Neural progenitor cell (in vitro differentiated cells): Measurements from ENCODE around the gene EP400. TPM values are rescaled to one million over a fixed set of nuclear protein-coding genes. Genes with fewer than 3 reads are reported as not detected.

ENCODE experiments used
- DNase-seq: peaks from one replicate; pipeline ENCODE4 v3.0.0-alpha.2; 2016; ENCODE audit warnings: low spot score
- H2AFZ ChIP-seq: fragments of 200-600 bp; sonication (generic); replicated peaks from 2 replicates; pipeline ENCODE4 v1.6.1; 2016; ENCODE audit warnings: antibody characterized with exemption
- H3F3A ChIP-seq: fragments of 200-600 bp; sonication (generic); 2 replicates; pipeline ENCODE4 v1.6.1; 2016; ENCODE audit warnings: antibody characterized with exemption, low read depth
- H3K27ac ChIP-seq: fragments of 200-600 bp; sonication (generic); 2 replicates; pipeline ENCODE4 v1.5.1; 2016; ENCODE audit warnings: mild to moderate bottlenecking
- H3K27me3 ChIP-seq: fragments of 200-600 bp; sonication (generic); 2 replicates; pipeline ENCODE4 v1.6.1; 2016; ENCODE audit warnings: mild to moderate bottlenecking, moderate library complexity
- H3K36me3 ChIP-seq: fragments of 200-600 bp; sonication (generic); 2 replicates; pipeline ENCODE4 v1.5.1; 2016
- H3K4me1 ChIP-seq: fragments of 200-600 bp; sonication (generic); 2 replicates; pipeline ENCODE4 v1.6.1; 2016; ENCODE audit warnings: mixed run types
- H3K4me2 ChIP-seq: fragments of 200-600 bp; sonication (generic); 2 replicates; pipeline ENCODE4 v1.6.1; 2016
- H3K4me3 ChIP-seq: fragments of 200-600 bp; sonication (generic); 2 replicates; pipeline ENCODE4 v1.5.1; 2016
- H3K79me2 ChIP-seq: fragments of 200-600 bp; sonication (generic); 2 replicates; pipeline ENCODE4 v1.6.1; 2016; ENCODE audit warnings: low read depth
- H3K9ac ChIP-seq: fragments of 200-600 bp; sonication (generic); 2 replicates; pipeline ENCODE4 v1.6.1; 2016
- H3K9me3 ChIP-seq: fragments of 200-600 bp; sonication (generic); 2 replicates; pipeline ENCODE4 v1.5.1; 2016; ENCODE audit warnings: low read depth
- H4K20me1 ChIP-seq: fragments of 200-600 bp; sonication (generic); 2 replicates; pipeline ENCODE4 v1.6.1; 2016; ENCODE audit warnings: low read depth
- H3K27ac Mint-ChIP-seq: 3 replicates; pipeline ENCODE4 v1.8.0; 2021; ENCODE audit warnings: mixed read lengths
- H3K27me3 Mint-ChIP-seq: 2 replicates; pipeline ENCODE4 v1.8.0; 2022; ENCODE audit warnings: low read depth, mild to moderate bottlenecking, inconsistent platforms, moderate library complexity, mixed read lengths; ENCODE audit not compliant: insufficient read depth
- H3K36me3 Mint-ChIP-seq: 3 replicates; pipeline ENCODE4 v1.8.0; 2021; ENCODE audit warnings: mixed read lengths
- H3K4me1 Mint-ChIP-seq: 3 replicates; pipeline ENCODE4 v1.8.0; 2021; ENCODE audit warnings: mixed read lengths
- H3K4me3 Mint-ChIP-seq: 3 replicates; pipeline ENCODE4 v1.8.0; 2021; ENCODE audit warnings: mild to moderate bottlenecking, moderate library complexity, mixed read lengths
- H3K9me3 Mint-ChIP-seq: 3 replicates; pipeline ENCODE4 v1.8.0; 2020; ENCODE audit warnings: mixed read lengths
- CTCF ChIP-seq: fragments of 200-600 bp; sonication (generic); IDR thresholded peaks from 2 replicates; pipeline ENCODE4 v1.5.1; 2017; ENCODE audit warnings: antibody characterized with exemption, mild to moderate bottlenecking
- EZH2 ChIP-seq: fragments of 200-600 bp; sonication (generic); IDR thresholded peaks from 2 replicates; pipeline ENCODE4 v1.6.1; 2017; ENCODE audit warnings: antibody characterized with exemption, mild to moderate bottlenecking, moderate library complexity
- EZH2phosphoT487 ChIP-seq: fragments of 200-600 bp; sonication (generic); IDR thresholded peaks from 2 replicates; pipeline ENCODE4 v1.6.1; 2017; ENCODE audit warnings: antibody characterized with exemption
- total RNA-seq: library from RNA; depleted of rRNA; stranded (reverse); fragments of >200 nt; gene quantifications from 2 replicates; pipeline ENCODE4 v1.2.3, GENCODE V29; 2015; ENCODE audit warnings: low replicate concordance

The EP400 gene
- total RNA-seq, 1 donor from 2014 or later = 16.3 TPM

GRCh38 chr12:132007041-132007440 lies 57.3 kb downstream of the EP400 start:
- H3K27ac Mint-ChIP-seq = no peak overlapping the region
- peaks cover 14% of the 10 kb centered on the region for H3K79me2 ChIP-seq
- H3K4me3 ChIP-seq = no peak overlapping the region
- H3K4me1 Mint-ChIP-seq = no peaks in the 10 kb centered on the region
- H3K27ac ChIP-seq = no peak overlapping the region
- H3K9ac ChIP-seq = no peak overlapping the region
- no peaks in the 10 kb centered on the region for H3K9me3 ChIP-seq
- H3K4me2 ChIP-seq = no peak overlapping the region
- peaks cover 6% of the 10 kb centered on the region for H4K20me1 ChIP-seq
- H3K4me1 ChIP-seq = no peaks in the 10 kb centered on the region
- peaks cover 18% of the 10 kb centered on the region for H3K36me3 Mint-ChIP-seq
- no peak overlapping the region for H2AFZ ChIP-seq
- no peaks in the 10 kb centered on the region for H3K36me3 ChIP-seq
- H3K27me3 Mint-ChIP-seq = no peaks in the 10 kb centered on the region
- TF ChIP-seq EZH2 = no peak
- TF ChIP-seq CTCF = no peak
- no peak for TF ChIP-seq EZH2phosphoT487
- H3F3A ChIP-seq = no peaks in the 10 kb centered on the region
- no peaks in the 10 kb centered on the region for H3K9me3 Mint-ChIP-seq
- DNase-seq = no peak
- H3K27me3 ChIP-seq = no peaks in the 10 kb centered on the region
- no peak overlapping the region for H3K4me3 Mint-ChIP-seq

GRCh38 chr12:132009336-132009859 lies 59.7 kb downstream of the EP400 start:
- H3K9me3 Mint-ChIP-seq = no peaks in the 10 kb centered on the region
- Histone ChIP-seq H3K9me3 (no peaks in the 10 kb centered on the region), H3K27ac (no peak overlapping the region), H4K20me1 (peaks cover 8% of the 10 kb centered on the region), H3F3A (no peaks in the 10 kb centered on the region), H3K27me3 (no peaks in the 10 kb centered on the region), H2AFZ (no peak overlapping the region), H3K4me3 (no peak overlapping the region), H3K4me2 (no peak overlapping the region), H3K9ac (no peak overlapping the region), H3K36me3 (no peaks in the 10 kb centered on the region), H3K79me2 (no peaks in the 10 kb centered on the region), H3K4me1 (no peaks in the 10 kb centered on the region)
- no peaks in the 10 kb centered on the region for H3K27me3 Mint-ChIP-seq
- DNase-seq = no peak
- no peaks in the 10 kb centered on the region for H3K4me1 Mint-ChIP-seq
- H3K4me3 Mint-ChIP-seq = no peak overlapping the region
- H3K27ac Mint-ChIP-seq = no peak overlapping the region
- peaks cover 29% of the 10 kb centered on the region for H3K36me3 Mint-ChIP-seq
- TF ChIP-seq EZH2 (no peak), EZH2phosphoT487 (no peak), CTCF (no peak)

- Histone ChIP-seq H3K79me2 (no peaks in the 10 kb centered on the region), H4K20me1 (peaks cover 8% of the 10 kb centered on the region), H3K4me1 (no peaks in the 10 kb centered on the region), H3K4me3 (no peak overlapping the region), H3K9ac (no peak overlapping the region), H3K9me3 (no peaks in the 10 kb centered on the region), H2AFZ (no peak overlapping the region), H3K36me3 (no peaks in the 10 kb centered on the region), H3K27ac (no peak overlapping the region), H3K27me3 (no peaks in the 10 kb centered on the region), H3F3A (no peaks in the 10 kb centered on the region), H3K4me2 (no peak overlapping the region)
- Mint-ChIP-seq H3K4me3 (no peak overlapping the region), H3K4me1 (no peaks in the 10 kb centered on the region), H3K27ac (no peak overlapping the region), H3K36me3 (peaks cover 32% of the 10 kb centered on the region), H3K9me3 (no peaks in the 10 kb centered on the region), H3K27me3 (peaks cover 4% of the 10 kb centered on the region)
- TF ChIP-seq CTCF = no peak
- TF ChIP-seq EZH2phosphoT487 = no peak
- TF ChIP-seq EZH2 = no peak
- peak; percentile 28 for DNase-seq
These were observed 63.3 kb downstream of the EP400 start for GRCh38 chr12:132012919-132013568.
